ENCODE measurements around the gene CDH4. TPM values are rescaled to one million over a fixed set of nuclear protein-coding genes. Genes with fewer than 3 reads are reported as not detected.
"Not testable (repeated sequence)": the region's sequence is repeated elsewhere in the genome, so short reads cannot be mapped to it uniquely, and the experiment has no call there.

Gene CDH4
- total RNA-seq, 2 donors from 2014 or later, result not detected

- no peaks in the 10 kb centered on the region for H3K36me3 ChIP-seq
- no peak overlapping the region for H3K4me3 ChIP-seq
- H3K27me3 ChIP-seq (replicated peaks; ENCODE audit: insufficient read depth), result no peaks in the 10 kb centered on the region
- H3K9me3 ChIP-seq, result no peaks in the 10 kb centered on the region
- no peak for ATAC-seq (ENCODE audit: insufficient number of reproducible peaks, low FRiP score, low read depth)
- H3K27ac ChIP-seq, result no peak overlapping the region
- TF ChIP-seq, protein P1, sequence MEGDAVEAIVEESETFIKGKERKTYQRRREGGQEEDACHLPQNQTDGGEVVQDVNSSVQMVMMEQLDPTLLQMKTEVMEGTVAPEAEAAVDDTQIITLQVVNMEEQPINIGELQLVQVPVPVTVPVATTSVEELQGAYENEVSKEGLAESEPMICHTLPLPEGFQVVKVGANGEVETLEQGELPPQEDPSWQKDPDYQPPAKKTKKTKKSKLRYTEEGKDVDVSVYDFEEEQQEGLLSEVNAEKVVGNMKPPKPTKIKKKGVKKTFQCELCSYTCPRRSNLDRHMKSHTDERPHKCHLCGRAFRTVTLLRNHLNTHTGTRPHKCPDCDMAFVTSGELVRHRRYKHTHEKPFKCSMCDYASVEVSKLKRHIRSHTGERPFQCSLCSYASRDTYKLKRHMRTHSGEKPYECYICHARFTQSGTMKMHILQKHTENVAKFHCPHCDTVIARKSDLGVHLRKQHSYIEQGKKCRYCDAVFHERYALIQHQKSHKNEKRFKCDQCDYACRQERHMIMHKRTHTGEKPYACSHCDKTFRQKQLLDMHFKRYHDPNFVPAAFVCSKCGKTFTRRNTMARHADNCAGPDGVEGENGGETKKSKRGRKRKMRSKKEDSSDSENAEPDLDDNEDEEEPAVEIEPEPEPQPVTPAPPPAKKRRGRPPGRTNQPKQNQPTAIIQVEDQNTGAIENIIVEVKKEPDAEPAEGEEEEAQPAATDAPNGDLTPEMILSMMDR (IDR thresholded peaks at IDR 0.05), result no peak
- H3K4me1 ChIP-seq (ENCODE audit: control insufficient read depth in 1 of 2, low read depth in 2 of 2), result no peaks in the 10 kb centered on the region
- DNase-seq (ENCODE audit: low spot score), result no peak
Observed at GRCh38 chr20:61477451-61477861, 225.4 kb downstream of the CDH4 start.

DNA sequence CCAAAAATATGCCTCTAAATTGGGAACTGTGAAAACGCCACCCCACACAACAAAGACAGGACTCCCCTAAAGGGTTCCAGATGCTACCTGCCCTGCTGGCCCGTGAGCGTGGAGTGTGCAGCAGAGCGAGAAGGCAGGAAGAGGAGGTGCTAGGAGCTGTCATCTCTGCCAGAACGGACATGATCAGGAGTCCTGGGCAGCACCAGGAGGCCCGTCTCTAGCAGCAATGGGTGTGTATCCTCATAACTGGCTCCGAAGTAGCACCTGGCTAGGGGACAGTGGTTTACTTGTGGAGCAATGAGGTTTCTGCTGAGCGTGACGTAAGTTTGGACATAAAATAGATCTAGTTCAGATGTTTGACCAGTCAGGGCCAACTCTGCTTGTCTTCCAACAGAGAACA lies 226.0 kb downstream of the CDH4 start:
- TF ChIP-seq, protein P1 (IDR thresholded peaks at IDR 0.05), result no peak
- Histone ChIP-seq H3K27ac (no peak overlapping the region), H3K36me3 (no peaks in the 10 kb centered on the region), H3K4me1 (ENCODE audit: control insufficient read depth in 1 of 2, low read depth in 2 of 2) (no peaks in the 10 kb centered on the region), H3K4me3 (no peak overlapping the region), H3K9me3 (no peaks in the 10 kb centered on the region), H3K27me3 (replicated peaks; ENCODE audit: insufficient read depth) (no peaks in the 10 kb centered on the region)
- ATAC-seq (ENCODE audit: insufficient number of reproducible peaks, low FRiP score, low read depth), result no peak
- no peak for DNase-seq (ENCODE audit: low spot score)

GRCh38 chr20:61478611-61479305 lies 226.7 kb downstream of the CDH4 start:
- H3K36me3 ChIP-seq, result no peaks in the 10 kb centered on the region
- no peak overlapping the region for H3K4me3 ChIP-seq
- DNase-seq (ENCODE audit: low spot score) (no peak), ATAC-seq (ENCODE audit: insufficient number of reproducible peaks, low FRiP score, low read depth) (no peak)
- H3K4me1 ChIP-seq (ENCODE audit: control insufficient read depth in 1 of 2, low read depth in 2 of 2), result no peaks in the 10 kb centered on the region
- H3K27me3 ChIP-seq (replicated peaks; ENCODE audit: insufficient read depth), result no peaks in the 10 kb centered on the region
- no peaks in the 10 kb centered on the region for H3K9me3 ChIP-seq
- TF ChIP-seq, protein P1 (IDR thresholded peaks at IDR 0.05), result no peak
- no peak overlapping the region for H3K27ac ChIP-seq

DNA sequence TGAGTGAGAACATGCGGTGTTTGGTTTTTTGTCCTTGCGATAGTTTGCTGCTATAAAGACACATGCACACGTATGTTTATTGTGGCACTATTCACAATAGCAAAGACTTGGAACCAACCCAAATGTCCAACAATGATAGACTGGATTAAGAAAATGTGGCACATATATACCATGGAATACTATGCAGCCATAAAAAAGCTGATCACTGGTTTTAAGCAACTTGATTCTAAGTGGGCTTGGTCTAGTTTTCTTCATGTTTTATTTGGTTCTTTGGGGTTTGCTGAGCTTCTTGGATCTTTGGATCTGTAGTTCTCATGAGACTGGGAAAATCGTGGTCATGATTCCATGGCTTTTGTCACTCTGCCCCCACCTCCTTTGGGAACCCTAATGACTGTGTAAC lies 227.4 kb downstream of the CDH4 start:
- not testable (repeated sequence) for H3K27ac ChIP-seq; H3K4me1 ChIP-seq (ENCODE audit: control insufficient read depth in 1 of 2, low read depth in 2 of 2); ATAC-seq (ENCODE audit: insufficient number of reproducible peaks, low FRiP score, low read depth); H3K27me3 ChIP-seq (replicated peaks; ENCODE audit: insufficient read depth); H3K9me3 ChIP-seq; H3K36me3 ChIP-seq; DNase-seq (ENCODE audit: low spot score); H3K4me3 ChIP-seq

DNA sequence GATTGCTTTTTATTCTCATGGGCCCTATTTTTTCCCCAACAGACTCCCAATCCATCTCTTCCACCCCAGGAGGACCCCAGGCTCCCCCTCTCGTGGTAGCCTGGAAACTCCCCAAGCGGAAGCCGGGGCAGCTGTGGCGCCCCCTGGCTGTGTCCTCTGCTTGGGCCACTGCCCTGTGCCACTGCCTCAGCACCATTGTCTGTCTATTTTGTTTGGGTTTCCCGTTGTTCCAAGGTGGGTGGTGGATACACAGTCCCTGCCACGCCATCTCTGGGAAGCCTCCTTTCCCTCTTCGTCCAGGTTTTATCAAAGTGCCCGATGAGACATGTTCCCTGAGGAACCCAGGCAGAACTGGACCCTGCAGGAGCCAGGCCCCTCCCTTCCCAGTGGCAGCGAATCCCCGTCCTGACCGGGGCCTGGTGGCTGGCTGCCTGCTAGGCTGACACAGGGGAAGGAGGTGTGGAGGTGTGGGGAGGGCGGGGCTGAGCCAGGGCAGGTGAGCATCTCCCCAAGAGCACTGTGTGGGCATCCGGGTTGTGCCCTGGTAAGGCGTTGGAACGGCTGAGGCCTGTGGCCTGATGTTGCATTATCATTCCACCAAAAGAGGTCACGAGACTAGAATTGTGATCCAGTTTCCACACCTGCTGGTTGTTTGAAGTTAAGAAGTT lies 228.2 kb downstream of the CDH4 start:
- Histone ChIP-seq H3K4me3 (no peak overlapping the region), H3K4me1 (ENCODE audit: control insufficient read depth in 1 of 2, low read depth in 2 of 2) (no peaks in the 10 kb centered on the region)

More for the DNA sequence above, 228.2 kb downstream of the CDH4 start:
- no peaks in the 10 kb centered on the region for H3K27me3 ChIP-seq (replicated peaks; ENCODE audit: insufficient read depth)
- H3K9me3 ChIP-seq, result no peaks in the 10 kb centered on the region
- DNase-seq (ENCODE audit: low spot score) (no peak), ATAC-seq (ENCODE audit: insufficient number of reproducible peaks, low FRiP score, low read depth) (no peak)
- TF ChIP-seq, protein P1 (IDR thresholded peaks at IDR 0.05), result no peak
- no peak overlapping the region for H3K27ac ChIP-seq
- H3K36me3 ChIP-seq, result no peaks in the 10 kb centered on the region
